Measurements from ENCODE around the gene DRAP1. TPM values are rescaled to one million over a fixed set of nuclear protein-coding genes. Genes with fewer than 3 reads are reported as not detected.

DRAP1 gene
- total and polyA plus RNA-seq, 9 of the 15 experiments (the other 6 are each of a cell fraction or from before 2014, with no cell fraction given) = 9.6 to 200 (median 92.9) TPM

- ATAC-seq (no peak), DNase-seq (ENCODE audit: extremely low read depth in 1 of 4, low spot score in 3 of 4) (no peak), FAIRE-seq (peak; percentile 48)
- Histone ChIP-seq H3K9ac (ENCODE audit: insufficient read depth in 1 of 2, low read depth in 2 of 2, low read length in 2 of 2) (0 out of 4 replicates have a peak overlapping the region, but pooled peaks of 1 of the 2 experiments have one; percentile 20), H4K20me1 (replicated peaks; ENCODE audit: control insufficient read depth, insufficient read depth, low read length) (no peaks in the 10 kb centered on the region), H3K4me1 (replicated peaks in 1 of 2; ENCODE audit: control insufficient read depth in 2 of 2, insufficient read depth in 2 of 2, low read length in 2 of 2) (peaks cover 13 to 41% of the 10 kb centered on the region in 2 experiments), H3K9me1 (ENCODE audit: control insufficient read depth, insufficient read depth, low read length) (no peaks in the 10 kb centered on the region), H2AFZ (ENCODE audit: low read depth, low read length) (no peak overlapping the region), H3K4me3 (no peak overlapping the region), H3K9me3 (replicated peaks; ENCODE audit: control insufficient read depth, insufficient read depth, low read depth, low read length) (no peaks in the 10 kb centered on the region), H3K36me3 (ENCODE audit: control insufficient read depth, insufficient read depth, low read length) (peaks cover 22% of the 10 kb centered on the region; the same call in 1 of the 3 replicates), H3K27ac (ENCODE audit: extremely low read depth, low read depth, low read length) (no peak overlapping the region), H3K27me3 (ENCODE audit: control insufficient read depth in 2 of 2, insufficient read depth in 2 of 2, low read length in 2 of 2) (no peaks in the 10 kb centered on the region), H3K4me2 (ENCODE audit: insufficient read depth, low read length) (no peak overlapping the region), H3K79me2 (ENCODE audit: control insufficient read depth, insufficient read depth, low read length) (peaks cover 23% of the 10 kb centered on the region)
- in situ Hi-C loops (cut with MboI) = no loop called here
- WGBS (ENCODE audit: insufficient coverage, low coverage, missing lambda C conversion rate) = 61% methylated on average over 3 of the region's 3 CpGs
- intact Hi-C loops (cut with micrococcal nuclease) = no loop called here
- ChIA-PET POLR2A (interaction anchor here (0.8 to 1.9 kb wide), 7 partner anchors 8 to 29 kb away, joined by 3 to 13 read pairs (median 4); partner anchors contain the start of gene FOSL1), CTCF (ENCODE audit: low intra/inter-chr PET ratio) (no interaction called here)
- no TSS peak for BruUV-seq (replicated peaks)
- no peak for TF ChIP-seq CTCF (IDR thresholded peaks at IDR 0.05 in 2 of 3, conservative IDR thresholded peaks at IDR 0.05 in 1 of 3; ENCODE audit: insufficient read depth in 2 of 3, low read depth in 1 of 3, low read length in 3 of 3)
- TF ChIP-seq RBM17 (IDR thresholded peaks at IDR 0.05; ENCODE audit: borderline replicate concordance, low read depth, low read length) = no peak
- no peak for TF ChIP-seq HDAC3 (IDR thresholded peaks at IDR 0.05; ENCODE audit: borderline replicate concordance, partially characterized antibody)
- TF ChIP-seq HDAC1 (IDR thresholded peaks at IDR 0.05) = no peak
- TF ChIP-seq SIN3A (IDR thresholded peaks at IDR 0.05; ENCODE audit: borderline replicate concordance in 2 of 2, control insufficient read depth in 1 of 2, low read depth in 2 of 2, low read length in 2 of 2) = no peak
- TF ChIP-seq, protein P1, sequence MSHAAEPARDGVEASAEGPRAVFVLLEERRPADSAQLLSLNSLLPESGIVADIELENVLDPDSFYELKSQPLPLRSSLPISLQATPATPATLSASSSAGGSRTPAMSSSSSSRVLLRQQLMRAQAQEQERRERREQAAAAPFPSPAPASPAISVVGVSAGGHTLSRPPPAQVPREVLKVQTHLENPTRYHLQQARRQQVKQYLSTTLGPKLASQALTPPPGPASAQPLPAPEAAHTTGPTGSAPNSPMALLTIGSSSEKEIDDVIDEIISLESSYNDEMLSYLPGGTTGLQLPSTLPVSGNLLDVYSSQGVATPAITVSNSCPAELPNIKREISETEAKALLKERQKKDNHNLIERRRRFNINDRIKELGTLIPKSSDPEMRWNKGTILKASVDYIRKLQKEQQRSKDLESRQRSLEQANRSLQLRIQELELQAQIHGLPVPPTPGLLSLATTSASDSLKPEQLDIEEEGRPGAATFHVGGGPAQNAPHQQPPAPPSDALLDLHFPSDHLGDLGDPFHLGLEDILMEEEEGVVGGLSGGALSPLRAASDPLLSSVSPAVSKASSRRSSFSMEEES (CRISPR knock-in tag; IDR thresholded peaks at IDR 0.05) = no peak
- no peak for TF ChIP-seq ATF1 (CRISPR knock-in tag; IDR thresholded peaks at IDR 0.05)
- TF ChIP-seq ATF1 (tag; IDR thresholded peaks at IDR 0.05) = no peak
- no peak for TF ChIP-seq TBL1XR1 (IDR thresholded peaks at IDR 0.05; ENCODE audit: low read length in 2 of 2)
- no peak for TF ChIP-seq ZNF24 (IDR thresholded peaks at IDR 0.05)
- no peak for TF ChIP-seq SIN3B (IDR thresholded peaks at IDR 0.05; ENCODE audit: low read depth)
- TF ChIP-seq HMG20B (CRISPR knock-in tag; IDR thresholded peaks at IDR 0.05) = no peak
- no peak for TF ChIP-seq CBX5 (IDR thresholded peaks at IDR 0.05; ENCODE audit: borderline replicate concordance, low read depth)
- no peak for TF ChIP-seq ZNF507 (tag; conservative IDR thresholded peaks at IDR 0.05)
- no peak for TF ChIP-seq HSF4 (CRISPR knock-in tag; IDR thresholded peaks at IDR 0.05; ENCODE audit: borderline replicate concordance)
- no peak for TF ChIP-seq BCL6 (CRISPR knock-in tag; IDR thresholded peaks at IDR 0.05)
- no peak for TF ChIP-seq SAP30 (IDR thresholded peaks at IDR 0.05; ENCODE audit: borderline replicate concordance, insufficient read depth, low read depth, low read length, poor library complexity, severe bottlenecking)
- TF ChIP-seq ARNT (IDR thresholded peaks at IDR 0.05) = no peak
- no peak for TF ChIP-seq HNRNPLL (IDR thresholded peaks at IDR 0.05; ENCODE audit: low read depth, low read length, poor library complexity, severe bottlenecking)
- no peak for TF ChIP-seq HES1 (IDR thresholded peaks at IDR 0.05; ENCODE audit: low read depth)
These were observed 3.3 kb downstream of the DRAP1 start for GRCh38 chr11:65922565-65922964.
